Mucosa of stomach (tissue), 1 donor: ENCODE measurements around the gene CADM2.

ENCODE experiments used
- H3K27me3 ChIP-seq: one replicate; pipeline ENCODE4 v1.7.0; 2013; ENCODE audit warnings: mild to moderate bottlenecking, low read length; ENCODE audit not compliant: control insufficient read depth, insufficient read depth
- H3K36me3 ChIP-seq: one replicate; pipeline ENCODE4 v1.7.0; 2013; ENCODE audit warnings: low read length; ENCODE audit not compliant: control insufficient read depth, insufficient read depth
- H3K4me1 ChIP-seq: one replicate; pipeline ENCODE4 v1.7.0; 2013; ENCODE audit warnings: mild to moderate bottlenecking, low read length; ENCODE audit not compliant: control insufficient read depth, insufficient read depth
- H3K4me3 ChIP-seq: one replicate; pipeline ENCODE4 v1.7.0; 2013; ENCODE audit warnings: low read length
- H3K9ac ChIP-seq: one replicate; pipeline ENCODE4 v1.7.0; 2013; ENCODE audit warnings: mild to moderate bottlenecking, low read length, moderate library complexity
- H3K9me3 ChIP-seq: one replicate; pipeline ENCODE4 v1.7.0; 2013; ENCODE audit warnings: mild to moderate bottlenecking, low read length, moderate library complexity; ENCODE audit not compliant: control insufficient read depth
- donor health status: Pancreatic carcinoma.

CADM2 gene

GRCh38 chr3:85041001-85041400 lies 82.2 kb downstream of the CADM2 start:
- Histone ChIP-seq H3K4me1 (no peaks in the 10 kb centered on the region), H3K36me3 (no peaks in the 10 kb centered on the region), H3K9me3 (no peaks in the 10 kb centered on the region), H3K9ac (no peak overlapping the region), H3K27me3 (no peaks in the 10 kb centered on the region), H3K4me3 (no peak overlapping the region)

GRCh38 chr3:85041562-85042055 lies 82.8 kb downstream of the CADM2 start:
- Histone ChIP-seq H3K4me1 (no peaks in the 10 kb centered on the region), H3K9ac (no peak overlapping the region), H3K27me3 (no peaks in the 10 kb centered on the region), H3K4me3 (no peak overlapping the region), H3K9me3 (no peaks in the 10 kb centered on the region), H3K36me3 (no peaks in the 10 kb centered on the region)

GRCh38 chr3:85050821-85051220 lies 92.0 kb downstream of the CADM2 start:
- Histone ChIP-seq H3K9me3 (no peaks in the 10 kb centered on the region), H3K36me3 (no peaks in the 10 kb centered on the region), H3K4me1 (no peaks in the 10 kb centered on the region), H3K4me3 (no peak overlapping the region), H3K27me3 (no peaks in the 10 kb centered on the region), H3K9ac (no peak overlapping the region)

GRCh38 chr3:85051786-85052185 lies 93.0 kb downstream of the CADM2 start:
- Histone ChIP-seq H3K9ac (no peak overlapping the region), H3K4me3 (no peak overlapping the region), H3K4me1 (no peaks in the 10 kb centered on the region), H3K36me3 (no peaks in the 10 kb centered on the region), H3K27me3 (no peaks in the 10 kb centered on the region), H3K9me3 (no peaks in the 10 kb centered on the region)

- H3K36me3 ChIP-seq = no peaks in the 10 kb centered on the region
- H3K9ac ChIP-seq = no peak overlapping the region
- H3K4me1 ChIP-seq = no peaks in the 10 kb centered on the region
- no peak overlapping the region for H3K4me3 ChIP-seq
- H3K27me3 ChIP-seq = no peaks in the 10 kb centered on the region
- no peaks in the 10 kb centered on the region for H3K9me3 ChIP-seq
Measured at GRCh38 chr3:85053626-85054025, 94.8 kb downstream of the CADM2 start.

GRCh38 chr3:85054579-85054978 lies 95.8 kb downstream of the CADM2 start:
- Histone ChIP-seq H3K9me3 (no peaks in the 10 kb centered on the region), H3K9ac (no peak overlapping the region), H3K27me3 (no peaks in the 10 kb centered on the region), H3K36me3 (no peaks in the 10 kb centered on the region), H3K4me3 (no peak overlapping the region), H3K4me1 (no peaks in the 10 kb centered on the region)

- no peaks in the 10 kb centered on the region for H3K4me1 ChIP-seq
- H3K9ac ChIP-seq = no peak overlapping the region
- no peaks in the 10 kb centered on the region for H3K9me3 ChIP-seq
- no peak overlapping the region for H3K4me3 ChIP-seq
- H3K27me3 ChIP-seq = no peaks in the 10 kb centered on the region
- H3K36me3 ChIP-seq = no peaks in the 10 kb centered on the region
Measured at GRCh38 chr3:85068911-85069310, 110.1 kb downstream of the CADM2 start.

GRCh38 chr3:85074003-85074402 lies 115.2 kb downstream of the CADM2 start:
- Histone ChIP-seq H3K9ac (no peak overlapping the region), H3K36me3 (no peaks in the 10 kb centered on the region), H3K4me3 (no peak overlapping the region)

GRCh38 chr3:85075663-85076062 lies 116.9 kb downstream of the CADM2 start:
- Histone ChIP-seq H3K4me1 (no peaks in the 10 kb centered on the region), H3K27me3 (no peaks in the 10 kb centered on the region), H3K4me3 (no peak overlapping the region), H3K36me3 (no peaks in the 10 kb centered on the region), H3K9ac (no peak overlapping the region), H3K9me3 (no peaks in the 10 kb centered on the region)

More at GRCh38 chr3:85074003-85074402, 115.2 kb downstream of the CADM2 start:
- Histone ChIP-seq H3K27me3 (no peaks in the 10 kb centered on the region), H3K9me3 (no peaks in the 10 kb centered on the region), H3K4me1 (no peaks in the 10 kb centered on the region)

GRCh38 chr3:85077018-85077417 lies 118.2 kb downstream of the CADM2 start:
- Histone ChIP-seq H3K27me3 (no peaks in the 10 kb centered on the region), H3K4me3 (no peak overlapping the region), H3K4me1 (no peaks in the 10 kb centered on the region), H3K36me3 (no peaks in the 10 kb centered on the region), H3K9me3 (no peaks in the 10 kb centered on the region), H3K9ac (no peak overlapping the region)

GRCh38 chr3:85081191-85081906 lies 122.6 kb downstream of the CADM2 start:
- H3K9me3 ChIP-seq = no peaks in the 10 kb centered on the region
- no peaks in the 10 kb centered on the region for H3K27me3 ChIP-seq
- no peaks in the 10 kb centered on the region for H3K4me1 ChIP-seq
- H3K9ac ChIP-seq = no peak overlapping the region
- no peaks in the 10 kb centered on the region for H3K36me3 ChIP-seq
- no peak overlapping the region for H3K4me3 ChIP-seq

- Histone ChIP-seq H3K27me3 (no peaks in the 10 kb centered on the region), H3K36me3 (no peaks in the 10 kb centered on the region), H3K9me3 (no peaks in the 10 kb centered on the region), H3K4me1 (no peaks in the 10 kb centered on the region), H3K4me3 (no peak overlapping the region), H3K9ac (no peak overlapping the region)
Measured at GRCh38 chr3:85090495-85090894, 131.7 kb downstream of the CADM2 start.

- Histone ChIP-seq H3K27me3 (no peaks in the 10 kb centered on the region), H3K9me3 (no peaks in the 10 kb centered on the region), H3K4me1 (peaks cover 3% of the 10 kb centered on the region), H3K36me3 (no peaks in the 10 kb centered on the region), H3K9ac (no peak overlapping the region), H3K4me3 (no peak overlapping the region)
Measured at GRCh38 chr3:85100316-85100715, 141.5 kb downstream of the CADM2 start.
